Kidney (tissue), 14 donors: ENCODE measurements around the gene ISCA2. TPM values are rescaled to one million over a fixed set of nuclear protein-coding genes. Genes with fewer than 3 reads are reported as not detected.
A peak's percentile ranks its signal among the peaks of the same experiment; 100 is the strongest.

ENCODE experiments used
- DNase-seq, 5 donors: peaks; one replicate each; pipeline ENCODE4 v3.0.0-alpha.2; 2013 to 2020
- FAIRE-seq: peaks from 2 replicates; lab custom pipeline; 2012; peaks lifted over from hg19 to GRCh38; lab: Jason Lieb, UNC
- H3K27ac ChIP-seq, 2 donors: one replicate each; pipeline ENCODE4 v1.7.0; 2013; ENCODE audit warnings: low read depth in 2 of 2, low read length in 2 of 2, inconsistent platforms in 1 of 2
- H3K27me3 ChIP-seq: one replicate; pipeline ENCODE4 v1.7.1; 2013; ENCODE audit warnings: low read length, inconsistent platforms; ENCODE audit not compliant: control insufficient read depth, insufficient read depth
- H3K36me3 ChIP-seq, 3 donors: one replicate each; pipeline versions ENCODE4 v1.7.0 to v1.7.1; 2013; ENCODE audit warnings: low read length in 3 of 3, control low read depth in 1 of 3, inconsistent platforms in 1 of 3; ENCODE audit not compliant: insufficient read depth in 3 of 3, control insufficient read depth in 2 of 3
- H3K4me1 ChIP-seq, 3 donors: one replicate each; pipeline versions ENCODE4 v1.7.0 to v1.7.1; 2013; ENCODE audit warnings: low read length in 3 of 3, inconsistent platforms in 1 of 3, low read depth in 1 of 3; ENCODE audit not compliant: control insufficient read depth in 2 of 3, insufficient read depth in 2 of 3
- H3K4me3 ChIP-seq, 3 donors: one replicate each; pipeline versions ENCODE4 v1.7.0 to v1.8.1; 2013; ENCODE audit warnings: low read length in 3 of 3, control low read depth in 1 of 3, inconsistent platforms in 1 of 3
- H3K9ac ChIP-seq, 3 donors: one replicate each; pipeline versions ENCODE4 v1.7.0 to v1.7.1; 2013; ENCODE audit warnings: low read length in 3 of 3, control low read depth in 1 of 3, inconsistent platforms in 1 of 3
- H3K9me3 ChIP-seq, 3 donors: one replicate each; pipeline versions ENCODE4 v1.7.0 to v1.7.1; 2013; ENCODE audit warnings: low read length in 3 of 3, control low read depth in 1 of 3, inconsistent platforms in 1 of 3; ENCODE audit not compliant: control insufficient read depth in 2 of 3, insufficient read depth in 1 of 3
- intact Hi-C: fragments of 100-400 bp; cut with DNase I; formaldehyde crosslinking; loops from one replicate; pipeline ENCODE4 v1.11.1; 2022
- polyA plus RNA-seq: library from polyadenylated mRNA; stranded (reverse); fragments of 350-450 nt; fragmentation: Illumina TruSeq; extraction: RNeasy Lipid Tissue Mini Kit (QIAGEN cat#74804); gene quantifications from one replicate; pipeline ENCODE4 v1.2.3, GENCODE V29; 2014; ENCODE audit warnings: low read depth, low replicate concordance; ENCODE audit not compliant: insufficient read depth
- total RNA-seq: library from RNA; stranded (reverse); fragmentation: NEBNext Ultra II Directional; extraction: Animal tissue kit (Norgen Biotek cat#: 25700); gene quantifications from one replicate; pipeline ENCODE4 v1.2.1, GENCODE V29; 2021
- TF ChIP-seq, protein P1 (sequence below): IDR thresholded peaks from 3 replicates; pipeline ENCODE4 v1.5.1; 2012; ENCODE audit warnings: mild to moderate bottlenecking, moderate library complexity, borderline replicate concordance; ENCODE audit not compliant: insufficient read depth; ENCODE audit errors: extremely low read depth
- donor health status: control.
- donor health status: control.
- donor health status: control.
- donor health status: control.
- donor health status: control.
- donor health status: DM: yes; HTN: yes; CAD: no.
- donor health status: Normal renal cell carcinoma (clear cell type).

ISCA2 gene
- total and polyA plus RNA-seq, 2 donors from 2014 or later, result 27.1 to 60.1 TPM

DNA sequence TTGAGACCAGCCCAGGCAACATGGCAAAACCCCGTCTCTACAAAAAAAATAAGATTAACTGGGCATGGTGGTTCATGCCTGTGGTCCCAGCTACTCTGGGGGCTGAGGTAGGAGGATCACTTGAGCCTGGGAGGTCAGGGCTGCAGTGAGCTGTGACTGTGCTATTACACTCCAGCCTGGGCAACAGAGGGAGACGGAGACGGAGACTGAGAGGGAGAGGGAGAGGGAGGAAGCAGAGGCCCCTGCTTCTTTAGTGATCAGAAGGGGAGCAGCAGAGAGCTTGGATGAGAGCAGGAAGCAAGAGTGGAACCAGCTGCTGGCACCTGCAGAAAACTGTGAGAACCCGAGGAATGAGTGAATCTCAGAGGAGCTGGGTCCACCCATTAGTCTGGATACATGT is 45.9 kb downstream of the ISCA2 start:
- no peaks in the 10 kb centered on the region for H3K4me1 ChIP-seq

DNA sequence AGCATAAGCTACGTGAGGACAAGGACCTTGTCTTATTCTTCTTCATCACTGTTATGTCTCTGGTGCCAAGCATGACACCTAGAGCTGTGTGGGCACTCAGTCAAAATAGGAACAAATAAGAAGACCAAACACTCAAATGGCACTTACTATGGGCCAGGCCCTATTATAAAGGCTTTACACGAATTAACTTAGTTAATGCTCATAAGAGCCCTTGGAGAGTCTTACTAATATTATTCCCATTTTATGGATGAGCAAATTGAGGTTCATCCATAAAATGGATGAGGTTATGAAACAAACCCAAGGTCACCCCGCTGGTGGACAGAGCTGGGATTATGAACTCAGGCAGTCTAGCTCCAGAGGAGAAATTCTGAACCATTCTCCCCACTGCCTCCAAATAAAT is 47.7 kb downstream of the ISCA2 start:
- no peaks in the 10 kb centered on the region for H3K9me3 ChIP-seq
- H3K4me3 ChIP-seq, result no peak overlapping the region
- H3K27ac ChIP-seq, result no peak overlapping the region
- FAIRE-seq (no peak), DNase-seq (no peak)
- H3K9ac ChIP-seq, result no peak overlapping the region
- H3K4me1 ChIP-seq, result no peaks in the 10 kb centered on the region
- intact Hi-C loops, result no loop called here
- H3K36me3 ChIP-seq, result no peaks in the 10 kb centered on the region
- H3K27me3 ChIP-seq, result no peaks in the 10 kb centered on the region
- TF ChIP-seq, protein P1, sequence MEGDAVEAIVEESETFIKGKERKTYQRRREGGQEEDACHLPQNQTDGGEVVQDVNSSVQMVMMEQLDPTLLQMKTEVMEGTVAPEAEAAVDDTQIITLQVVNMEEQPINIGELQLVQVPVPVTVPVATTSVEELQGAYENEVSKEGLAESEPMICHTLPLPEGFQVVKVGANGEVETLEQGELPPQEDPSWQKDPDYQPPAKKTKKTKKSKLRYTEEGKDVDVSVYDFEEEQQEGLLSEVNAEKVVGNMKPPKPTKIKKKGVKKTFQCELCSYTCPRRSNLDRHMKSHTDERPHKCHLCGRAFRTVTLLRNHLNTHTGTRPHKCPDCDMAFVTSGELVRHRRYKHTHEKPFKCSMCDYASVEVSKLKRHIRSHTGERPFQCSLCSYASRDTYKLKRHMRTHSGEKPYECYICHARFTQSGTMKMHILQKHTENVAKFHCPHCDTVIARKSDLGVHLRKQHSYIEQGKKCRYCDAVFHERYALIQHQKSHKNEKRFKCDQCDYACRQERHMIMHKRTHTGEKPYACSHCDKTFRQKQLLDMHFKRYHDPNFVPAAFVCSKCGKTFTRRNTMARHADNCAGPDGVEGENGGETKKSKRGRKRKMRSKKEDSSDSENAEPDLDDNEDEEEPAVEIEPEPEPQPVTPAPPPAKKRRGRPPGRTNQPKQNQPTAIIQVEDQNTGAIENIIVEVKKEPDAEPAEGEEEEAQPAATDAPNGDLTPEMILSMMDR, result no peak

More for the DNA sequence above, 45.9 kb downstream of the ISCA2 start:
- Histone ChIP-seq H3K4me3 (no peak overlapping the region), H3K36me3 (no peaks in the 10 kb centered on the region), H3K9me3 (no peaks in the 10 kb centered on the region), H3K27me3 (no peaks in the 10 kb centered on the region), H3K27ac (no peak overlapping the region), H3K9ac (no peak overlapping the region)
- no peak for FAIRE-seq
- intact Hi-C loops, result no loop called here
- TF ChIP-seq, protein P1, result no peak
- DNase-seq, result peak in 3 of 5 donors; percentile 58 to 69 (median 68)

DNA sequence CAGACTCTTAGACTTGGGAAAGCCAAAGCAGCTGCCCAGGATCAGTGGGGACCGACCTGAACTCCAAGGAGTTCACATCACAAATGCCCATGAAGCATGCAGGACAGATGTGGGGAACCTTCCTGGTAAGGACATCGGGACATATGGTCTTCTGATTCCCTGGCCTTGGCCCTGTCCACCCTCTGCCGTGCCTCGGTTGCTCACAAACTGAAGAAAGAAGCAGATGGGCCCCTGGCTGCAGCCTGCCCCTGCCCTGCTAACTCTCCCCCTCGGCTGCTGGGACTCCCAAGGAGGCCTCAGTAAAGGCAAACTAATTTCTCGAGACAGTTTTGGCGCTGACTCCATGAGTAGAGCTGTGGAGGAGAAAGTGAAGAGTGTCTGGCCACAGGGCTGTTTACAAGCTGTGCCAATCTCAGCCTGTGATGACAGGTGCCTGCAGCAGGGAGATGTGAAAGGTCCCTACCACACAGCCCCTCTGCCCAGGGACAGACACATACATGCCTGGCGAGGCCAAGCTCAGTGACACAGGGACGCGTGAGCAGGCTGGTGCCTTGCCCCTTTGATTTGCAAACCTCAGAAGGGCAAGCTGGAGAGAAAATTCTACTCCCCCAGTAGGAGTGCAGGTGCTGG is 48.6 kb downstream of the ISCA2 start:
- DNase-seq, result peak in 1 of 5 donors; percentile 29

More for the DNA sequence above, 48.6 kb downstream of the ISCA2 start:
- no peak for FAIRE-seq
- no peak overlapping the region for H3K9ac ChIP-seq
- intact Hi-C loops, result no loop called here
- H3K36me3 ChIP-seq, result no peaks in the 10 kb centered on the region
- H3K4me1 ChIP-seq, result no peaks in the 10 kb centered on the region
- no peak overlapping the region for H3K27ac ChIP-seq
- H3K27me3 ChIP-seq, result no peaks in the 10 kb centered on the region
- H3K4me3 ChIP-seq, result no peak overlapping the region
- TF ChIP-seq, protein P1, result no peak
- no peaks in the 10 kb centered on the region for H3K9me3 ChIP-seq
